Measurements from ENCODE around the gene C9orf57.

- TF ChIP-seq CTCF (IDR thresholded peaks at IDR 0.05) (no peak), POLR2AphosphoS5 (IDR thresholded peaks at IDR 0.05) (no peak), POLR2A (IDR thresholded peaks at IDR 0.05) (no peak)
These were observed 17.5 kb downstream of the C9orf57 start for GRCh38 chr9:72042928-72043327.
